ENCODE results near the gene ATCAY.

Gene ATCAY

DNA sequence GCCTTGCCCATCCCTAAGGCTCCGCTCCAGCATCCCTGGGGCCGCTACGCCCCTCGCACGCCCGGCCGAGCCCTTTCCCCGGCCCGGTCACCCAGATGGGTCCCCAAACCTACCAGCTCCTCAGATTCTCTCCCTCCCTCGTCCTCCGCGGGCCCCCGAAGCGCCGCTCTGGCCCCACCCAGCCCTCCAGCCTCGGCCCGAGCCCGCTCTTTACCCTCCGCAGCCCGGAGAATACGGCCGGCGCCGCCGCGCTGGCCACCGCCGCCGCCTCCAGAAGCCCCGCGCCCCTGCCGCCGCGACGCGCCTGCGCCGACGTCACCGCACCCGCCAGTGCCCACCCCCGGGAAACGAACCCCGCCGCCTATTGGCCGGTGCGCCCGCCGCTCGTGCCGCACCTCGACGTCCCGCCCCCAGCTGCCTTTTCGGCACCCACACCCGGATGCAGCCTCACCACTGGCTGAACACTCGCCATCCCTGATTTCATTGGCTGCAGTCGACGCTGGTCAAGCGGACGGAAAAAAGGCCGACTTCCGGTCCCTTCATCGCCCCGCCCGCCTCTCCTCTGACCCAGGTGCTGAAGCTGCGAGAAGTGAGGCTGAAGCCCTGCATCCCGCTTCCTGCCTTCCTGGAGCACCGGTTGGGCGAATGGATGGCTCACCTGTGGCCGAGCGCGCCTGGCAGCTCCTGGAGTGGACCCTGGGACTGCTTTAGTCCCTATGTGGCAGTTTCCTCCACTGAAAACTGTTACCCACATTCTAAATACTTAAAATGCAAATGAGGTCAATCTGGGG lies 90.5 kb downstream of the ATCAY start, which contains the start of gene DAPK3:
DAPK3 (minus strand) TSS at position 292 of the 791 bp plus-strand sequence. CDS start 1,364 bp downstream, outside the sequence.
- peak; percentile 95 to 96 for DNase-seq

DNA sequence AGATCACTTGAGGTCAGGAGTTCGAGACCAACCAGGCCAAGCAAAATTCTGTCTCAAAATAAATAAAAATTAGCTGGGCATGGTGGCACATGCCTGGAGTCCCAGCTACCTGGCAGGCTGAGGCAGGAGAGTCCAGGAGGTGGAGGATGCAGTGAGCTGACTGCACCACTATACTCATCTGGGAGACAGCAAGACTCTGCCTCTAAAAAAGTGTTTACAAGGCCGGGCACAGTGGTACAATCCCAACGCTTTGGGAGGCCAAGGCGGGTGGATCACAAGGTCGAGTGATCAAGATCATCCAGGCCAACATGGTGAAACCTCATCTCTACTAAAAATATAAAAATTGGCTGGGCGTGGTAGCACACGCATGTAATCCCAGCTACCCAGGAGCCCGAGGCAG lies 94.7 kb downstream of the ATCAY start:
- no peak for DNase-seq

DNA sequence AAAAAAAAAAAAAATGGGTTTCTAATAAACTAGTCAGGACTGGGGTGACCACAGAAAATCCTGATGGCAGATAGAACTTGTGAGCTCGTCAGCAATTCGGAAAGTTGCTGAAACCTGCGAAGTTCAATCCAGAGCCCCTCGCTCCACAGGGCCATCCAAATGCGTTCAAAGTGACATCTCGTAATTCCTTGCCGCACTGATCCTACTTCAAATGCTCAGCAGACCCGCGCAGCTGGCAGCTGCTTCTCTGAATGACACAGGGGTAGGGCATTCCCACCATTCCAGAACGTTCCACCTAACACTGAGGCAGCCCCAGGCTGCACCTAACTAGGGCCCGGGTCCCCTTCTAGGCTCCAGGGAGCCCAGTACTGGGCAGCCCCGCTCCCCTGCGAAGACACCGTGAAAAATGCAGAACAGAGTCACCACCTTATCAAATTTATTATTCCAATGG lies 95.2 kb downstream of the ATCAY start:
- no peak for DNase-seq

DNA sequence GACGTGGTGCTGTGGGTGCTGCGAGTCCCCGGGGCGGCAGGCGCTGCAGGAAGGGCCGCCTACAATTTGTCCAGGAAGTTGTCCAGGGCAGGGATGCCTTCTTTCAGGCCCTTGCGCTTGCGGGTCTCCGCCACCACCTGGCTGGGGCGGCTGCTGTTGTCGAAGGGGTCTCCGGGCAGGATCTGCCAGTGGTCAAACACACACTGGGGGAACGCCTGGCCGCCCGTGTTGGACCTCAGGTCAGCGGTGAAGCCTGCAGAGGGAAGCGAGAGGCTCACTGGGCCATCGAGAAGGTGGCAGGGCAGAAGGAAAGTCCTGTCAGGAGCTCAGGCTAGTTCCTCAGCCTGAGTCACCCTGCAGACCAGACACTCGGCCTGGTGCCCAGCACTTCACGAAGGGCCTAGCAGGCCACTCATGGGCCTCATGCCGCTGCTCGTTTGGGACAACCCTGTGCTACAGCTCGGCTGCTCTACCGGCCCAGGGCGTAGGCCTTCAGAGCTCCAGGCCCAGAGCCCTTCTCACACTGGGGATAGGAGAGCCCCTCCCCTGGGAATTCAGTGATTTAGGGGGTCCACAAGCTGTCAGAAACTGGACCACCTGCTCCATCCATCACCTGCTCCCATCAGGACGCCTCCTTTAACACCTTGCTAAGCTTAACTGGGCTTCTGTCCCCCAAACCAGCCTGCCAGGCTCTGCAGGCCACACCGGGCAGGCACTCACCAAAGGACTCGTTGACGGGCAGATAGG lies 96.2 kb downstream of the ATCAY start:
- no peak for DNase-seq

All from AML-193 (cell line).